GM19324 (cell line): Measurements from ENCODE around the gene SPDYE5.

Experiments used
- ATAC-seq: cut with Tn5 transposase; IDR thresholded peaks from one replicate; pipeline ENCODE4 v1.9.1; 2021; ENCODE audit warnings: mild to moderate bottlenecking, moderate library complexity; ENCODE audit not compliant: unreplicated experiment, low FRiP score

The SPDYE5 gene

GRCh38 chr7:75536940-75537538 lies 44.9 kb downstream of the SPDYE5 start:
- ATAC-seq: no peak

GRCh38 chr7:75537731-75538130 lies 45.6 kb downstream of the SPDYE5 start:
- ATAC-seq: no peak

- ATAC-seq: no peak
Observed at GRCh38 chr7:75546237-75547015, 54.3 kb downstream of the SPDYE5 start.
